Vagina (tissue), 2 donors: ENCODE results near the gene CEP128. TPM values are rescaled to one million over a fixed set of nuclear protein-coding genes. Genes with fewer than 3 reads are reported as not detected.

Experiments used
- DNase-seq, 2 donors: peaks; one replicate each; pipeline ENCODE4 v3.0.0-alpha.2; 2017; ENCODE audit errors: extremely low spot score in 2 of 2
- H3K27ac ChIP-seq: fragments of 200-600 bp; sonication (generic); one replicate; pipeline ENCODE4 v1.5.1; 2019
- H3K27me3 ChIP-seq: fragments of 200-600 bp; sonication (generic); one replicate; pipeline ENCODE4 v1.5.1; 2019
- H3K36me3 ChIP-seq, 2 donors: fragments of 200-600 bp; sonication (generic); one replicate each; pipeline ENCODE4 v1.5.1; 2017 to 2019
- H3K4me1 ChIP-seq: fragments of 200-600 bp; sonication (generic); one replicate; pipeline ENCODE4 v1.5.1; 2019
- H3K4me3 ChIP-seq, 2 donors: fragments of 200-600 bp; sonication (generic); 1 replicate in 1 of 2; 2 replicates in 1 of 2; pipeline ENCODE4 v1.5.1; 2016 to 2019
- H3K9me3 ChIP-seq: fragments of 200-600 bp; sonication (generic); one replicate; pipeline ENCODE4 v1.5.1; 2019
- POLR2A ChIP-seq, 2 donors: fragments of 450-650 bp; IDR thresholded peaks; one replicate each; pipeline ENCODE4 v1.6.1; 2017; ENCODE audit warnings: antibody characterized with exemption in 2 of 2, mild to moderate bottlenecking in 2 of 2, moderate library complexity in 2 of 2
- POLR2AphosphoS5 ChIP-seq, 2 donors: sonication (generic); formaldehyde crosslinking; IDR thresholded peaks; one replicate each; pipeline ENCODE4 v1.9.0; 2017; ENCODE audit warnings: antibody characterized with exemption in 2 of 2, mild to moderate bottlenecking in 2 of 2, low read depth in 1 of 2; ENCODE audit not compliant: insufficient read depth in 1 of 2
- intact Hi-C: fragments of 100-400 bp; cut with DNase I; formaldehyde crosslinking; loops from one replicate; pipeline ENCODE4 v1.15.1; 2023
- total RNA-seq: library from RNA; depleted of rRNA; stranded (reverse); fragments of >200 nt; gene quantifications from one replicate; pipeline ENCODE4 v1.2.3, GENCODE V29; 2016
- TF ChIP-seq, protein P1 (sequence below), 3 experiments: fragments of 450-650 bp in 2 of 3; fragments of 200-600 bp in 1 of 3; sonication (generic) in 1 of 3; IDR thresholded peaks; one replicate each; pipeline ENCODE4 v1.5.1; 2017 to 2019; ENCODE audit warnings: antibody characterized with exemption in 3 of 3, mild to moderate bottlenecking in 2 of 3, moderate library complexity in 2 of 3

CEP128 gene
- total RNA-seq, 1 donor from 2014 or later, result 6.6 TPM

- TF ChIP-seq POLR2A (IDR thresholded peaks at IDR 0.05) (no peak), POLR2AphosphoS5 (IDR thresholded peaks at IDR 0.05; ENCODE audit: insufficient read depth in 1 of 2, low read depth in 1 of 2) (no peak)
- TF ChIP-seq, protein P1, sequence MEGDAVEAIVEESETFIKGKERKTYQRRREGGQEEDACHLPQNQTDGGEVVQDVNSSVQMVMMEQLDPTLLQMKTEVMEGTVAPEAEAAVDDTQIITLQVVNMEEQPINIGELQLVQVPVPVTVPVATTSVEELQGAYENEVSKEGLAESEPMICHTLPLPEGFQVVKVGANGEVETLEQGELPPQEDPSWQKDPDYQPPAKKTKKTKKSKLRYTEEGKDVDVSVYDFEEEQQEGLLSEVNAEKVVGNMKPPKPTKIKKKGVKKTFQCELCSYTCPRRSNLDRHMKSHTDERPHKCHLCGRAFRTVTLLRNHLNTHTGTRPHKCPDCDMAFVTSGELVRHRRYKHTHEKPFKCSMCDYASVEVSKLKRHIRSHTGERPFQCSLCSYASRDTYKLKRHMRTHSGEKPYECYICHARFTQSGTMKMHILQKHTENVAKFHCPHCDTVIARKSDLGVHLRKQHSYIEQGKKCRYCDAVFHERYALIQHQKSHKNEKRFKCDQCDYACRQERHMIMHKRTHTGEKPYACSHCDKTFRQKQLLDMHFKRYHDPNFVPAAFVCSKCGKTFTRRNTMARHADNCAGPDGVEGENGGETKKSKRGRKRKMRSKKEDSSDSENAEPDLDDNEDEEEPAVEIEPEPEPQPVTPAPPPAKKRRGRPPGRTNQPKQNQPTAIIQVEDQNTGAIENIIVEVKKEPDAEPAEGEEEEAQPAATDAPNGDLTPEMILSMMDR (IDR thresholded peaks at IDR 0.05), result no peak
- no peak overlapping the region for H3K27ac ChIP-seq
- H3K9me3 ChIP-seq, result no peaks in the 10 kb centered on the region
- no peak for DNase-seq
- no peaks in the 10 kb centered on the region for H3K4me1 ChIP-seq
- intact Hi-C loops, result no loop called here
- no peaks in the 10 kb centered on the region for H3K27me3 ChIP-seq
- no peak overlapping the region for H3K4me3 ChIP-seq
- no peaks in the 10 kb centered on the region for H3K36me3 ChIP-seq
These were observed 283.4 kb downstream of the CEP128 start for GRCh38 chr14:80658155-80658554.

GRCh38 chr14:80653956-80654355 lies 287.6 kb downstream of the CEP128 start:
- intact Hi-C loops, result no loop called here
- no peaks in the 10 kb centered on the region for H3K4me1 ChIP-seq

GRCh38 chr14:80645667-80646413 lies 295.7 kb downstream of the CEP128 start:
- intact Hi-C loops, result no loop called here
- no peaks in the 10 kb centered on the region for H3K4me1 ChIP-seq
- H3K4me3 ChIP-seq, result no peak overlapping the region
- no peaks in the 10 kb centered on the region for H3K9me3 ChIP-seq
- H3K36me3 ChIP-seq, result no peaks in the 10 kb centered on the region
- H3K27me3 ChIP-seq, result no peaks in the 10 kb centered on the region
- H3K27ac ChIP-seq, result no peak overlapping the region
- DNase-seq, result no peak
- TF ChIP-seq POLR2A (IDR thresholded peaks at IDR 0.05) (no peak), POLR2AphosphoS5 (IDR thresholded peaks at IDR 0.05; ENCODE audit: insufficient read depth in 1 of 2, low read depth in 1 of 2) (no peak)
- TF ChIP-seq, protein P1 (IDR thresholded peaks at IDR 0.05), result no peak

More at GRCh38 chr14:80653956-80654355, 287.6 kb downstream of the CEP128 start:
- Histone ChIP-seq H3K27me3 (no peaks in the 10 kb centered on the region), H3K4me3 (no peak overlapping the region), H3K9me3 (no peaks in the 10 kb centered on the region), H3K36me3 (no peaks in the 10 kb centered on the region), H3K27ac (no peak overlapping the region)
- no peak for DNase-seq
- no peak for TF ChIP-seq POLR2A (IDR thresholded peaks at IDR 0.05)
- no peak for TF ChIP-seq POLR2AphosphoS5 (IDR thresholded peaks at IDR 0.05; ENCODE audit: insufficient read depth in 1 of 2, low read depth in 1 of 2)
- TF ChIP-seq, protein P1 (IDR thresholded peaks at IDR 0.05), result no peak

GRCh38 chr14:80644826-80645225 lies 296.7 kb downstream of the CEP128 start:
- Histone ChIP-seq H3K4me3 (no peak overlapping the region), H3K27me3 (no peaks in the 10 kb centered on the region), H3K36me3 (no peaks in the 10 kb centered on the region), H3K4me1 (no peaks in the 10 kb centered on the region), H3K27ac (no peak overlapping the region), H3K9me3 (no peaks in the 10 kb centered on the region)
- no peak for DNase-seq
- TF ChIP-seq, protein P1 (IDR thresholded peaks at IDR 0.05), result no peak
- TF ChIP-seq POLR2AphosphoS5 (IDR thresholded peaks at IDR 0.05; ENCODE audit: insufficient read depth in 1 of 2, low read depth in 1 of 2) (no peak), POLR2A (IDR thresholded peaks at IDR 0.05) (no peak)
- intact Hi-C loops, result no loop called here
